GM12891 (cell line): Measurements from ENCODE around the gene ELOA2.

Experiments used
- PAX5 ChIP-seq: IDR thresholded peaks from 2 replicates; pipeline ENCODE4 v1.6.1; 2011; ENCODE audit warnings: low read length, moderate library complexity, mild to moderate bottlenecking; ENCODE audit not compliant: insufficient read depth, severe bottlenecking
- POLR2A ChIP-seq: IDR thresholded peaks from 2 replicates; pipeline ENCODE4 v1.6.1; 2011; ENCODE audit warnings: low read depth, low read length, control low read depth
- POLR2AphosphoS5 ChIP-seq: IDR thresholded peaks from 2 replicates; pipeline ENCODE4 v1.6.1; 2011; ENCODE audit warnings: low read depth, low read length, control low read depth
- POU2F2 ChIP-seq: IDR thresholded peaks from 2 replicates; pipeline ENCODE4 v1.6.1; 2011; ENCODE audit warnings: low read depth, mild to moderate bottlenecking, control low read depth, low read length, moderate library complexity
- SPI1 ChIP-seq: IDR thresholded peaks from 2 replicates; pipeline ENCODE4 v1.6.1; 2011; ENCODE audit warnings: low read depth, low read length, control low read depth
- TAF1 ChIP-seq: IDR thresholded peaks from 2 replicates; pipeline ENCODE4 v1.6.1; 2011; ENCODE audit warnings: low read depth, low read length, control low read depth

DNA sequence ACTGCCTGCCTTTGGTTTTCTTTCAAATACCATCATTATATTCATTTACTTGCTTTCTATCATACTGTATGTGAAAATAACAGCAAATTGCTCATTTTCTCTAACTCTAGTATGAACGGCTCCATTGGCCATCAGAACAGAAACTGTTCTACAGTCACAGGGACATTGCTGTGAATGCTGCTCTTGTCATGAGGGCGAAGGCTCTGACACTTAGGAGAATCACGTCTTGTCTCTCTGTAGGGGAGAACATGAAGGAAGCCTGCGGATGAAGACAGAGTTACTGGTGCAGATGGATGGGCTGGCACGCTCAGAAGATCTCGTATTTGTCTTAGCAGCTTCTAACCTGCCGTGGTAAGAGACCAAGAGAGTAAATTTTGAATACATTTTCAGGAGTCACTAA, 41.7 kb upstream of the ELOA2 start:
- TF ChIP-seq POLR2A, result no peak
- no peak for TF ChIP-seq POLR2AphosphoS5
- TF ChIP-seq TAF1, result no peak
- no peak for TF ChIP-seq POU2F2
- TF ChIP-seq SPI1, result no peak
- TF ChIP-seq PAX5, result no peak
